ENCODE measurements around the gene C8B. TPM values are rescaled to one million over a fixed set of nuclear protein-coding genes. Genes with fewer than 3 reads are reported as not detected.

Gene C8B
- total RNA-seq, 1 donor from 2014 or later: not detected

DNA sequence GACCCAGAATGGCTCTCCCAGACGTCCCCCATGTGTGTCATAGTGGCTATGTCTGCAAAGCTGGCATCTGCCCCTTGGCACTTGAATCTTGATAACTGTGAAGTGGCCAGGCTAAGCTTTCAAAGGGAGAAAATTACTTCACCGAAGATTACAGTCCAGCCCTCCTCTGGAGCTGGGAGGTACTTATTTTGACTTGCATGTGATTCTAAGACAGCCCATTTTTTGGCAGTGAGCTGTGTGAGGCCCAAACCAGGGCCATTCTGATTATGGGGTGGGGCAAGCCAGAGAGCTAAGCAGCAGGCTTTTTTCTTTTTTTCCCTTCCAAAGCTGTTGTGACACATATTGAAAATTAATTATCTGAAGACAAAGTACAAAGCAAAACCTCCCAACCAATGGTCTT, 42.1 kb upstream of the C8B start:
- no peaks in the 10 kb centered on the region for H3K4me1 Mint-ChIP-seq
- no peak for TF ChIP-seq CTCF (conservative IDR thresholded peaks at IDR 0.05)
- H3K27ac Mint-ChIP-seq (ENCODE audit: unreplicated experiment): no peak overlapping the region
- H3K9me3 Mint-ChIP-seq: no peaks in the 10 kb centered on the region
- H3K4me3 Mint-ChIP-seq: no peak overlapping the region
- DNase-seq (ENCODE audit: low read depth, low spot score): no peak
- no peaks in the 10 kb centered on the region for H3K36me3 Mint-ChIP-seq (ENCODE audit: low read depth)
- H3K27me3 Mint-ChIP-seq (ENCODE audit: low read depth): no peaks in the 10 kb centered on the region

GRCh38 chr1:57007472-57007871, 41.7 kb upstream of the C8B start:
- no peak overlapping the region for H3K4me3 Mint-ChIP-seq
- H3K4me1 Mint-ChIP-seq: no peaks in the 10 kb centered on the region
- H3K9me3 Mint-ChIP-seq: no peaks in the 10 kb centered on the region
- no peak for DNase-seq (ENCODE audit: low read depth, low spot score)
- no peak overlapping the region for H3K27ac Mint-ChIP-seq (ENCODE audit: unreplicated experiment)
- no peaks in the 10 kb centered on the region for H3K27me3 Mint-ChIP-seq (ENCODE audit: low read depth)
- H3K36me3 Mint-ChIP-seq (ENCODE audit: low read depth): no peaks in the 10 kb centered on the region
- no peak for TF ChIP-seq CTCF (conservative IDR thresholded peaks at IDR 0.05)

- no peak overlapping the region for H3K27ac Mint-ChIP-seq (ENCODE audit: unreplicated experiment)
- no peaks in the 10 kb centered on the region for H3K9me3 Mint-ChIP-seq
- H3K4me3 Mint-ChIP-seq: no peak overlapping the region
- DNase-seq (ENCODE audit: low read depth, low spot score): no peak
- H3K4me1 Mint-ChIP-seq: no peaks in the 10 kb centered on the region
- H3K27me3 Mint-ChIP-seq (ENCODE audit: low read depth): no peaks in the 10 kb centered on the region
- peaks cover 3% of the 10 kb centered on the region for H3K36me3 Mint-ChIP-seq (ENCODE audit: low read depth)
- no peak for TF ChIP-seq CTCF (conservative IDR thresholded peaks at IDR 0.05)
These were observed 37.8 kb upstream of the C8B start for GRCh38 chr1:57003398-57004139.

- no peak overlapping the region for H3K4me3 Mint-ChIP-seq
- no peak for TF ChIP-seq CTCF (conservative IDR thresholded peaks at IDR 0.05)
- no peaks in the 10 kb centered on the region for H3K9me3 Mint-ChIP-seq
These were observed 29.7 kb upstream of the C8B start for GRCh38 chr1:56995414-56996100.

DNA sequence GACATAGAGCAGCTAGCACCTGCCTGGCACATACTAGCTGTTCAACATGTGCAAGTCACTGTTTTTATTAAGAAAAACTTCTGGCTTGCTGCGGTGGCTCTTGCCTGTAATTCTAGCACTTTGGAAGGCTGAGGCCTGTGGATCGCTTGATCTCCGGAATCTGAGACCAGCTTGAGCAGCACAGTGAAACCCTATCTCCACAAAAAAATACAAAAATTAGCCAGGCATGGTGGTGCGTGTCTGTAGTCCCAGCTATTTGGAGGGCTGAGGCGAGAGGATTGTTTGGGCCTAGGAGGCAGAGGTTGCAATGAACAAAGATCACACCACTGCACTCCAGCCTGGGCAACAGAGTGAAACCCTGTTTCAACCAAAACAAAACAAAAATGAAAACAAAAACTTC, 27.7 kb upstream of the C8B start:
- H3K36me3 Mint-ChIP-seq (ENCODE audit: low read depth): no peaks in the 10 kb centered on the region
- DNase-seq (ENCODE audit: low read depth, low spot score): no peak
- H3K4me1 Mint-ChIP-seq: no peaks in the 10 kb centered on the region
- no peak overlapping the region for H3K4me3 Mint-ChIP-seq
- H3K27ac Mint-ChIP-seq (ENCODE audit: unreplicated experiment): no peak overlapping the region
- no peaks in the 10 kb centered on the region for H3K9me3 Mint-ChIP-seq
- no peaks in the 10 kb centered on the region for H3K27me3 Mint-ChIP-seq (ENCODE audit: low read depth)
- no peak for TF ChIP-seq CTCF (conservative IDR thresholded peaks at IDR 0.05)

More at GRCh38 chr1:56995414-56996100, 29.7 kb upstream of the C8B start:
- H3K4me1 Mint-ChIP-seq: no peaks in the 10 kb centered on the region
- H3K27ac Mint-ChIP-seq (ENCODE audit: unreplicated experiment): no peak overlapping the region
- no peaks in the 10 kb centered on the region for H3K27me3 Mint-ChIP-seq (ENCODE audit: low read depth)
- H3K36me3 Mint-ChIP-seq (ENCODE audit: low read depth): peaks cover 3% of the 10 kb centered on the region
- DNase-seq (ENCODE audit: low read depth, low spot score): no peak
